H1 (cell line): ENCODE results near the gene JUP. TPM values are rescaled to one million over a fixed set of nuclear protein-coding genes. Genes with fewer than 3 reads are reported as not detected.

Experiments used
- CTCF ChIA-PET: fragments of 300-600 bp; sonication (Branson Sonifier 250); formaldehyde crosslinking; loops from one replicate; lab custom pipeline; 2021; ENCODE audit not compliant: partially characterized antibody; lab: Charles Lee
- POLR2A ChIA-PET: fragments of 300-600 bp; sonication (Branson Sonifier 250); formaldehyde crosslinking; loops from one replicate; lab custom pipeline; 2021; ENCODE audit warnings: inconsistent platforms; ENCODE audit not compliant: partially characterized antibody; lab: Charles Lee
- DNase-seq, 2 experiments: peaks; one replicate each; pipeline versions ENCODE4 v3.0.0 to v3.0.0-alpha.2; 2010 to 2022; ENCODE audit warnings: low spot score in 2 of 2, low read depth in 1 of 2, mixed read lengths in 1 of 2
- FAIRE-seq: peaks from 2 replicates; lab custom pipeline; 2011; peaks lifted over from hg19 to GRCh38; lab: Jason Lieb, UNC
- H2AFZ ChIP-seq: 2 replicates; pipeline ENCODE4 v1.8.1; 2012; ENCODE audit warnings: low read length, inconsistent platforms
- H2AK5ac ChIP-seq: 2 replicates; pipeline ENCODE4 v1.6.1; 2013; ENCODE audit warnings: low read depth, low read length
- H2BK120ac ChIP-seq: replicated peaks from 2 replicates; pipeline ENCODE3; 2013; ENCODE audit warnings: low read depth, low read length, inconsistent platforms
- H2BK12ac ChIP-seq: 2 replicates; pipeline ENCODE4 v1.6.1; 2013; ENCODE audit warnings: low read depth, low read length
- H2BK15ac ChIP-seq: 2 replicates; pipeline ENCODE4 v1.6.1; 2013; ENCODE audit warnings: low read length
- H2BK20ac ChIP-seq: 2 replicates; pipeline ENCODE4 v1.6.1; 2013; ENCODE audit warnings: low read length
- H2BK5ac ChIP-seq: 2 replicates; pipeline ENCODE4 v1.6.1; 2013; ENCODE audit warnings: low read depth, low read length
- H3K14ac ChIP-seq: 2 replicates; pipeline ENCODE4 v1.6.1; 2013; ENCODE audit warnings: inconsistent platforms; ENCODE audit not compliant: insufficient read length
- H3K18ac ChIP-seq: 2 replicates; pipeline ENCODE4 v1.6.1; 2013; ENCODE audit warnings: low read length; ENCODE audit errors: extremely low read depth
- H3K23ac ChIP-seq: 2 replicates; pipeline ENCODE4 v1.6.1; 2013; ENCODE audit warnings: inconsistent platforms; ENCODE audit not compliant: insufficient read length
- H3K23me2 ChIP-seq: 2 replicates; pipeline ENCODE4 v1.6.1; 2013; ENCODE audit warnings: low read depth, low read length
- H3K27ac ChIP-seq: 2 replicates; pipeline ENCODE4 v1.6.1; 2011; ENCODE audit warnings: low read depth, low read length, inconsistent platforms
- H3K27me3 ChIP-seq, 4 experiments: replicated peaks in 1 of 4; 1 replicate in 1 of 4; 2 replicates in 3 of 4; pipeline versions ENCODE4 v1.6.1 to v1.8.1; 2011 to 2013; ENCODE audit warnings: low read length in 3 of 4, mild to moderate bottlenecking in 3 of 4, inconsistent platforms in 2 of 4, mixed read lengths in 2 of 4, moderate library complexity in 1 of 4; ENCODE audit not compliant: control insufficient read depth in 3 of 4, insufficient read depth in 3 of 4; ENCODE audit errors: extremely low read depth in 1 of 4
- H3K36me3 ChIP-seq, 4 experiments: 2 replicates each; pipeline versions ENCODE4 v1.6.1 to v1.8.1; 2011 to 2013; ENCODE audit warnings: mild to moderate bottlenecking in 4 of 4, low read length in 3 of 4, moderate library complexity in 2 of 4, control low read depth in 1 of 4, inconsistent platforms in 1 of 4; ENCODE audit not compliant: insufficient read depth in 4 of 4, control insufficient read depth in 2 of 4
- H3K4ac ChIP-seq: replicated peaks from 2 replicates; pipeline ENCODE3; 2013; ENCODE audit warnings: low read length, low read depth, mixed read lengths, inconsistent platforms; ENCODE audit not compliant: insufficient read length
- H3K4me1 ChIP-seq, 4 experiments: replicated peaks in 1 of 4; 1 replicate in 1 of 4; 2 replicates in 3 of 4; pipeline versions ENCODE4 v1.6.1 to v1.8.1; 2011 to 2013; ENCODE audit warnings: low read length in 3 of 4, inconsistent platforms in 2 of 4, mixed read lengths in 1 of 4; ENCODE audit not compliant: insufficient read depth in 4 of 4, control insufficient read depth in 3 of 4
- H3K4me2 ChIP-seq, 2 experiments: 2 replicates each; pipeline versions ENCODE4 v1.6.1 to v1.8.1; 2011 to 2013; ENCODE audit warnings: low read depth in 2 of 2, low read length in 2 of 2, control low read depth in 1 of 2, inconsistent platforms in 1 of 2, mild to moderate bottlenecking in 1 of 2; ENCODE audit not compliant: insufficient read depth in 1 of 2
- H3K4me3 ChIP-seq, 4 experiments: fragments of 200-600, 300-600 bp in 1 of 4; sonication (generic), shearing (Covaris generic), sonication (Bioruptor Twin) in 1 of 4; 2 replicates each; pipeline versions ENCODE4 v1.5.1 to v1.8.1; 2011 to 2016; ENCODE audit warnings: low read length in 4 of 4, low read depth in 3 of 4, control low read depth in 2 of 4, inconsistent platforms in 2 of 4, mild to moderate bottlenecking in 2 of 4, mixed read lengths in 1 of 4, moderate library complexity in 1 of 4; ENCODE audit not compliant: insufficient read depth in 2 of 4; ENCODE audit errors: extremely low read depth in 1 of 4
- H3K56ac ChIP-seq: replicated peaks from 2 replicates; pipeline ENCODE3; 2013; ENCODE audit warnings: low read depth, mild to moderate bottlenecking, mixed read lengths, low read length, inconsistent platforms; ENCODE audit not compliant: insufficient read length
- H3K79me1 ChIP-seq: 2 replicates; pipeline ENCODE4 v1.6.1; 2013; ENCODE audit warnings: low read depth, low read length, control low read depth
- H3K79me2 ChIP-seq, 2 experiments: 2 replicates each; pipeline versions ENCODE4 v1.6.1 to v1.8.1; 2012 to 2013; ENCODE audit warnings: low read length in 2 of 2, mild to moderate bottlenecking in 2 of 2, inconsistent platforms in 1 of 2; ENCODE audit not compliant: insufficient read depth in 2 of 2, control insufficient read depth in 1 of 2
- H3K9ac ChIP-seq, 4 experiments: replicated peaks in 1 of 4; 1 replicate in 1 of 4; 2 replicates in 3 of 4; pipeline versions ENCODE4 v1.6.1 to v1.8.1; 2011 to 2013; ENCODE audit warnings: low read depth in 3 of 4, low read length in 3 of 4, control low read depth in 2 of 4, mild to moderate bottlenecking in 2 of 4, moderate library complexity in 2 of 4, inconsistent platforms in 1 of 4; ENCODE audit errors: extremely low read depth in 1 of 4
- H3K9me3 ChIP-seq, 2 experiments: 2 replicates each; pipeline versions ENCODE4 v1.6.1 to v1.8.1; 2012 to 2013; ENCODE audit warnings: mild to moderate bottlenecking in 2 of 2, moderate library complexity in 2 of 2, control low read depth in 1 of 2, inconsistent platforms in 1 of 2, low read depth in 1 of 2, low read length in 1 of 2, mixed read lengths in 1 of 2; ENCODE audit not compliant: insufficient read depth in 2 of 2
- H4K20me1 ChIP-seq, 2 experiments: replicated peaks in 1 of 2; 2 replicates each; pipeline versions ENCODE3 to v1.8.1; 2011 to 2013; ENCODE audit warnings: inconsistent platforms in 2 of 2, low read length in 2 of 2, mild to moderate bottlenecking in 1 of 2; ENCODE audit not compliant: insufficient read depth in 2 of 2, control insufficient read depth in 1 of 2
- H4K5ac ChIP-seq: 2 replicates; pipeline ENCODE4 v1.6.1; 2013; ENCODE audit warnings: low read length, low read depth, mixed read lengths, inconsistent platforms; ENCODE audit not compliant: insufficient read length
- H4K8ac ChIP-seq: 2 replicates; pipeline ENCODE4 v1.8.0; 2013; ENCODE audit warnings: mild to moderate bottlenecking, moderate library complexity, low read length, inconsistent platforms; ENCODE audit not compliant: insufficient read depth; ENCODE audit errors: extremely low read depth
- H4K91ac ChIP-seq: replicated peaks from 2 replicates; pipeline ENCODE3; 2013; ENCODE audit warnings: low read length, mixed read lengths, inconsistent platforms; ENCODE audit not compliant: insufficient read length
- ASH2L ChIP-seq: fragments of 200-600, 300-600 bp; sonication (generic); IDR thresholded peaks from one replicate; pipeline ENCODE4 v1.7.1; 2017; ENCODE audit warnings: low read length
- BACH1 ChIP-seq: IDR thresholded peaks from 2 replicates; pipeline ENCODE4 v1.6.1; 2012; ENCODE audit warnings: low read length, improper control_type of control experiment
- CBX8 ChIP-seq: fragments of 300-800, 300-1000 bp; sonication (generic); IDR thresholded peaks from 2 replicates; pipeline ENCODE4 v1.7.1; 2016; ENCODE audit warnings: low read depth, low read length, borderline replicate concordance
- CHD2 ChIP-seq: IDR thresholded peaks from 2 replicates; pipeline ENCODE4 v1.6.1; 2012; ENCODE audit warnings: low read length, improper control_type of control experiment
- CTCF ChIP-seq, 3 experiments: IDR thresholded peaks; 1 replicate in 2 of 3; 2 replicates in 1 of 3; pipeline versions ENCODE4 v1.5.1 to v1.6.1; 2011; ENCODE audit warnings: low read length in 3 of 3, mild to moderate bottlenecking in 3 of 3, inconsistent platforms in 2 of 3, low read depth in 1 of 3, moderate library complexity in 1 of 3; ENCODE audit not compliant: insufficient read depth in 1 of 3; ENCODE audit errors: control extremely low read depth in 1 of 3
- EP300 ChIP-seq, 2 experiments: IDR thresholded peaks; 1 replicate in 1 of 2; 2 replicates in 1 of 2; pipeline ENCODE4 v1.6.1; 2011 to 2012; ENCODE audit warnings: low read depth in 2 of 2, low read length in 2 of 2, mild to moderate bottlenecking in 2 of 2, borderline replicate concordance in 1 of 2, inconsistent platforms in 1 of 2, moderate library complexity in 1 of 2
- EZH2 ChIP-seq: fragments of 200-600 bp; sonication (generic); IDR thresholded peaks from 2 replicates; pipeline ENCODE4 v1.7.1; 2012; ENCODE audit warnings: low read depth, mild to moderate bottlenecking, moderate library complexity, low read length, inconsistent platforms; ENCODE audit not compliant: severe bottlenecking
- GTF2F1 ChIP-seq: IDR thresholded peaks from 2 replicates; pipeline ENCODE4 v1.6.1; 2012; ENCODE audit warnings: low read depth, low read length, improper control_type of control experiment, borderline replicate concordance
- KDM1A ChIP-seq: fragments of 200-600, 300-600 bp; sonication (generic); IDR thresholded peaks from 2 replicates; pipeline ENCODE4 v1.7.1; 2016; ENCODE audit warnings: mild to moderate bottlenecking, low read length, borderline replicate concordance
- TAF7 ChIP-seq: optimal IDR thresholded peaks from 2 replicates; pipeline ENCODE3; 2011; ENCODE audit warnings: low read depth, mild to moderate bottlenecking, inconsistent platforms, low read length, moderate library complexity, borderline replicate concordance
- ZNF274 ChIP-seq: IDR thresholded peaks from 2 replicates; pipeline ENCODE4 v1.7.0; 2012; ENCODE audit warnings: low read length, borderline replicate concordance; ENCODE audit errors: extremely low read depth
- WGBS, 2 experiments: shearing (Covaris generic) in 1 of 2; methylation state at CpG; one replicate each; pipeline versions ENCODE4 v1.1.6 to v1.1.7; 2013 to 2015; ENCODE audit warnings: low lambda C conversion rate in 2 of 2, mixed read lengths in 2 of 2, inconsistent platforms in 1 of 2, low coverage in 1 of 2, missing lambda C conversion rate in 1 of 2; ENCODE audit not compliant: insufficient replicate concordance in 2 of 2, insufficient coverage in 1 of 2, insufficient read length in 1 of 2; ENCODE audit errors: extremely low coverage in 1 of 2, missing lambda C conversion rate in 1 of 2; 5-methylcytosine and 5-hydroxymethylcytosine counted together
- polyA plus RNA-seq, 7 experiments: library from polyadenylated mRNA; depleted of rRNA in 3 of 7; stranded (reverse) in 5 of 7; unstranded in 2 of 7; fragments of >200 nt in 5 of 7; fragments of 200-250 nt in 2 of 7; gene quantifications; 1 replicate in 5 of 7; 2 replicates in 1 of 7; 4 replicates in 1 of 7; pipeline versions ENCODE4 v1.2.1 to v1.2.3, GENCODE V29; 2011 to 2013; ENCODE audit warnings: missing spikeins in 2 of 7, mixed read lengths in 2 of 7
- total RNA-seq: library from RNA; stranded (reverse); fragmentation: NEBNext Ultra II Directional; extraction: Animal tissue kit (Norgen Biotek cat#: 25700); gene quantifications from 2 replicates; pipeline ENCODE4 v1.2.1, GENCODE V29; 2021

JUP gene
- total and polyA plus RNA-seq, 2 of the 8 experiments (the other 6 are each of a cell fraction or from before 2014, with no cell fraction given), result 62.8 to 102 TPM

DNA sequence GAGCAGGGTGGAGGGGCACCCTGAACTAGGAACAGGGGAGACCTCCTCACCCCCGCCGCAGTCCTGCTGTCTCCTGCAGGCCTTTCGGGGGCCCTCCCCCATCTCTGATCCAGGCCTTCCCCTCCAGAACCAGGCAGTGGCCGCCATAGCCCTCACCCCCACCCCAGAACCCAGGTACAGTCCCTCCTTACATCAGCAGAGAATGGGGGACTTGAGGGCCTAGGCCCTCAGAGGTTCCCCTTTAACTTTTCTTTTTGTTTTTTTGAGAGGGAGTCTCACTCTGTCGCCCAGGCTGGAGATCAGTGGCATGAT lies 47.8 kb downstream of the JUP start:
- Histone ChIP-seq H2BK12ac (peak overlapping the region; percentile 97; the same call in 1 of the 2 replicates), H3K79me1 (no peaks in the 10 kb centered on the region), H3K18ac (peak overlapping the region; percentile 60), H2BK120ac (no peak overlapping the region), H3K14ac (no peak overlapping the region), H3K23me2 (peaks cover 11% of the 10 kb centered on the region), H3K27ac (no peak overlapping the region), H2AFZ (0 out of 2 replicates have a peak overlapping the region, but pooled peaks have one; percentile 46), H4K20me1 (peaks cover 0 to 2% of the 10 kb centered on the region in 2 experiments), H2BK15ac (no peak overlapping the region), H4K8ac (peak overlapping the region; percentile 94; the same call in 1 of the 2 replicates), H2BK5ac (no peak overlapping the region), H3K23ac (no peak overlapping the region), H4K5ac (no peak overlapping the region), H3K4ac (peak overlapping the region; percentile 5), H3K4me2 (no peak overlapping the region), H3K27me3 (peaks cover 7 to 42% (median 27%) of the 10 kb centered on the region in 4 experiments), H3K4me3 (no peak overlapping the region), H2BK20ac (no peak overlapping the region), H3K56ac (no peak overlapping the region), H3K4me1 (peaks cover 0 to 9% (median 7%) of the 10 kb centered on the region in 4 experiments; a peak in 6 of 7 replicates), H3K79me2 (no peaks in the 10 kb centered on the region), H2AK5ac (no peak overlapping the region), H4K91ac (peak overlapping the region; percentile 89), H3K9ac (no peak overlapping the region), H3K9me3 (no peaks in the 10 kb centered on the region), H3K36me3 (no peaks in the 10 kb centered on the region)
- DNase-seq (peak in 1 of 2 experiments; percentile 56), FAIRE-seq (no peak)
- CTCF ChIA-PET, result interaction anchor here (1.0 to 1.3 kb wide), 2 partner anchors 48 to 63 kb away, joined by 3 to 4 read pairs; partner anchors contain the start of gene JUP
- WGBS, 2 experiments, result 92% methylated on average over 5 of the region's 5 CpGs; no CpG with 5 or more reads in 1 of the 2 experiments
- POLR2A ChIA-PET, result interaction anchor here (0.7 to 2.4 kb wide), 2 partner anchors 49 to 60 kb away, joined by 3 to 13 read pairs; partner anchors contain the start of gene EIF1
- TF ChIP-seq GTF2F1 (no peak), TAF7 (no peak), EP300 (IDR thresholded peaks at IDR 0.05; ENCODE audit: borderline replicate concordance in 1 of 2, low read depth in 2 of 2, low read length in 2 of 2) (no peak), ASH2L (no peak), ZNF274 (no peak), CBX8 (no peak), CTCF (IDR thresholded peaks at IDR 0.05; ENCODE audit: control extremely low read depth in 1 of 3, insufficient read depth in 1 of 3, low read depth in 1 of 3, low read length in 3 of 3) (no peak), EZH2 (no peak), BACH1 (no peak), KDM1A (no peak), CHD2 (no peak)
